Measurements from ENCODE around the gene SEC14L3. TPM values are rescaled to one million over a fixed set of nuclear protein-coding genes. Genes with fewer than 3 reads are reported as not detected.

The SEC14L3 gene
- total RNA-seq, 1 donor from 2014 or later = not detected

- no peak for TF ChIP-seq POLR2AphosphoS5 (IDR thresholded peaks at IDR 0.05; ENCODE audit: insufficient read depth in 1 of 2, low read depth in 1 of 2)
- TF ChIP-seq, protein P1, sequence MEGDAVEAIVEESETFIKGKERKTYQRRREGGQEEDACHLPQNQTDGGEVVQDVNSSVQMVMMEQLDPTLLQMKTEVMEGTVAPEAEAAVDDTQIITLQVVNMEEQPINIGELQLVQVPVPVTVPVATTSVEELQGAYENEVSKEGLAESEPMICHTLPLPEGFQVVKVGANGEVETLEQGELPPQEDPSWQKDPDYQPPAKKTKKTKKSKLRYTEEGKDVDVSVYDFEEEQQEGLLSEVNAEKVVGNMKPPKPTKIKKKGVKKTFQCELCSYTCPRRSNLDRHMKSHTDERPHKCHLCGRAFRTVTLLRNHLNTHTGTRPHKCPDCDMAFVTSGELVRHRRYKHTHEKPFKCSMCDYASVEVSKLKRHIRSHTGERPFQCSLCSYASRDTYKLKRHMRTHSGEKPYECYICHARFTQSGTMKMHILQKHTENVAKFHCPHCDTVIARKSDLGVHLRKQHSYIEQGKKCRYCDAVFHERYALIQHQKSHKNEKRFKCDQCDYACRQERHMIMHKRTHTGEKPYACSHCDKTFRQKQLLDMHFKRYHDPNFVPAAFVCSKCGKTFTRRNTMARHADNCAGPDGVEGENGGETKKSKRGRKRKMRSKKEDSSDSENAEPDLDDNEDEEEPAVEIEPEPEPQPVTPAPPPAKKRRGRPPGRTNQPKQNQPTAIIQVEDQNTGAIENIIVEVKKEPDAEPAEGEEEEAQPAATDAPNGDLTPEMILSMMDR (IDR thresholded peaks at IDR 0.05) = no peak
- TF ChIP-seq POLR2A (IDR thresholded peaks at IDR 0.05) = no peak
- H3K36me3 ChIP-seq = no peaks in the 10 kb centered on the region
- H3K27ac ChIP-seq = no peak overlapping the region
- H3K4me1 ChIP-seq = no peaks in the 10 kb centered on the region
- H3K27me3 ChIP-seq = no peaks in the 10 kb centered on the region
- no peaks in the 10 kb centered on the region for H3K9me3 ChIP-seq
- no peak for DNase-seq (ENCODE audit: extremely low spot score in 2 of 2)
- intact Hi-C loops (cut with DNase I) = no loop called here
- H3K4me3 ChIP-seq = no peak overlapping the region
Measured at GRCh38 chr22:30445438-30446145, 26.2 kb downstream of the SEC14L3 start.

DNA sequence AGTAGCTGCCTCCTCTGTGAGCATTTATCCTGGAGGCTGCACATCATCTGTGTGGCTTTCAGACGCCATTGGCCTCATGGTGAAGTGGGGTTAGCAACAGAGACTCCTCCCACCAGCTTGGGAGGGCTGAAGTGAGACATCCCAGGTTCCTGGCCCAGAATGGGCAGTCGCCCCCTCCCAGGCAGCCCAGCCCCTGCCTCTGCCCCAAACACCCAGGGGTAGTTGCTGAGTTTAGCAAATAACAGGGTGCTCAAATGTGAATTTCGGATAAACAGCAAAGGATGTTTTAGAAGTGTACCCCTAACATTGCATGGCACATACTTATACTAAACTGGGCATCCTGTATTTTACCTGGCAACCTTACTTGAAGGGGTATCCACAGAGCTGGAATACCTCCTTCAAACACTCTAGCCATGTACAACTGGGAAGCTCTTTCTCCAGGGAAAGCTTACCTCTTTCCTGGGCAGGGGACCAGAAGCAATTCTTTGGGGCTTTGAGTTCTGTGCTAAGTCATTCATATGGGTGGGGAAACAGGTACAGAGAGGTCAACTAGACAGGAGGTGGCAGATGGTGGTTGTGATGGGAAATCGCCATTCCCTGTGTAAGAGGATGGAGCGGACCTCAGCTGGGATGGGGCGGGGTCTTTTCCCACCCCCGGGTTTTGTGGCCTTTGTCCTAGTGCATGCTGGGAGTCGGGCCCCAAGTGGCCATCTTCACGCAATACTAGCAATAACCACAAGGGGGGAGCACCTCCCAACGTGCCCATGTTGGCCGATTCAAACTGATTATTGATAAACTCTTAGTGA, 27.0 kb downstream of the SEC14L3 start:
- H3K36me3 ChIP-seq = no peaks in the 10 kb centered on the region
- no peak overlapping the region for H3K4me3 ChIP-seq
- H3K27me3 ChIP-seq = no peaks in the 10 kb centered on the region
- no peak for DNase-seq (ENCODE audit: extremely low spot score in 2 of 2)
- H3K4me1 ChIP-seq = no peaks in the 10 kb centered on the region
- TF ChIP-seq, protein P1 (IDR thresholded peaks at IDR 0.05) = peak in 1 of 3 experiments; percentile 51
- no peak for TF ChIP-seq POLR2AphosphoS5 (IDR thresholded peaks at IDR 0.05; ENCODE audit: insufficient read depth in 1 of 2, low read depth in 1 of 2)
- TF ChIP-seq POLR2A (IDR thresholded peaks at IDR 0.05) = no peak
- H3K9me3 ChIP-seq = no peaks in the 10 kb centered on the region
- intact Hi-C loops (cut with DNase I) = no loop called here
- H3K27ac ChIP-seq = no peak overlapping the region

GRCh38 chr22:30441088-30441487, 30.7 kb downstream of the SEC14L3 start:
- TF ChIP-seq POLR2AphosphoS5 (IDR thresholded peaks at IDR 0.05; ENCODE audit: insufficient read depth in 1 of 2, low read depth in 1 of 2) (no peak), POLR2A (IDR thresholded peaks at IDR 0.05) (no peak)
- TF ChIP-seq, protein P1 (IDR thresholded peaks at IDR 0.05) = no peak
- Histone ChIP-seq H3K36me3 (no peaks in the 10 kb centered on the region), H3K27me3 (no peaks in the 10 kb centered on the region), H3K27ac (no peak overlapping the region), H3K4me3 (no peak overlapping the region), H3K4me1 (no peaks in the 10 kb centered on the region), H3K9me3 (no peaks in the 10 kb centered on the region)
- DNase-seq (ENCODE audit: extremely low spot score in 2 of 2) = no peak
- intact Hi-C loops (cut with DNase I) = no loop called here

DNA sequence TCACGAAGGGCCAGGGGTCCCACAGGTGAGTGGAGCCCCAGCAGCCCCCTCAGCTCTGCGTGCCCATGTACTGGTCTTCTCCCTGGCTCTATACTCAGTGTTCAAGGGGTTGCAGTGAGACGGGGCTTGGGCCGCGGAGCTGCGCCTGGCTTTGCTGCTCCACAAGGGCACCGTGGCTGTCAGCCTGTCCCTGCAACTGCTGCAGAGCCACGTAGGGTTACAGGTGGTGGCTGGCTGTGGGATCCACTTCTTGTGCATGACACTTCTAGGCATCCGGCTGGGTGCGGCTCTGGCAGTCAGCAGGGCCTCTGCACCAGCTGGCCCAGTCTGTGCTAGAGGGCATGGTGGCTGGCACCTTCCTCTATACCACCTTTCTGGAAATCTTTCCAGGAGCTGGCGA, 32.0 kb downstream of the SEC14L3 start:
- Histone ChIP-seq H3K4me1 (no peaks in the 10 kb centered on the region), H3K27ac (no peak overlapping the region)
- DNase-seq (ENCODE audit: extremely low spot score in 2 of 2) = no peak

More for the DNA sequence above, 32.0 kb downstream of the SEC14L3 start:
- no peaks in the 10 kb centered on the region for H3K9me3 ChIP-seq
- intact Hi-C loops (cut with DNase I) = no loop called here
- H3K36me3 ChIP-seq = no peaks in the 10 kb centered on the region
- no peak for TF ChIP-seq POLR2A (IDR thresholded peaks at IDR 0.05)
- no peak for TF ChIP-seq POLR2AphosphoS5 (IDR thresholded peaks at IDR 0.05; ENCODE audit: insufficient read depth in 1 of 2, low read depth in 1 of 2)
- TF ChIP-seq, protein P1 (IDR thresholded peaks at IDR 0.05) = no peak
- H3K27me3 ChIP-seq = no peaks in the 10 kb centered on the region
- H3K4me3 ChIP-seq = no peak overlapping the region
